SK-N-SH (cell line): ENCODE results near the gene MPIG6B. TPM values are rescaled to one million over a fixed set of nuclear protein-coding genes. Genes with fewer than 3 reads are reported as not detected.

ENCODE experiments used
- CTCF ChIA-PET: fragments of 300-600, 350-600 bp; formaldehyde crosslinking; extraction: SDS; loops from one replicate; lab custom pipeline; 2021; lab: Yijun Ruan, JAX
- POLR2A ChIA-PET: fragments of 350-600 bp; sonication (Branson Sonifier 250); formaldehyde crosslinking; extraction: SDS; loops from one replicate; lab custom pipeline; 2020; ENCODE audit warnings: antibody characterized with exemption, inconsistent platforms; lab: Yijun Ruan, JAX
- DNase-seq: peaks from one replicate; pipeline ENCODE4 v3.0.0; 2012
- H2AFZ ChIP-seq: fragments of 200-600 bp; sonication (generic); 2 replicates; pipeline ENCODE4 v1.8.1; 2016; ENCODE audit warnings: antibody characterized with exemption, mild to moderate bottlenecking, low read depth
- H3F3A ChIP-seq: fragments of 200-600 bp; sonication (generic); replicated peaks from 2 replicates; pipeline ENCODE3; 2016; ENCODE audit warnings: antibody characterized with exemption, mild to moderate bottlenecking; ENCODE audit not compliant: insufficient read depth
- H3K27ac ChIP-seq, 2 experiments: fragments of 200-500 bp in 1 of 2; fragments of 200-600 bp in 1 of 2; sonication (Bioruptor generic) in 1 of 2; sonication (generic), shearing (Covaris generic) in 1 of 2; 2 replicates each; pipeline versions ENCODE4 v1.5.1 to v1.6.1; 2014 to 2016; ENCODE audit warnings: low read depth in 2 of 2, inconsistent platforms in 1 of 2, low read length in 1 of 2, mild to moderate bottlenecking in 1 of 2, mixed read lengths in 1 of 2
- H3K27me3 ChIP-seq: fragments of 200-600 bp; sonication (generic), shearing (Covaris generic); 2 replicates; pipeline ENCODE4 v1.6.1; 2016; ENCODE audit warnings: mixed run types; ENCODE audit not compliant: insufficient read depth
- H3K36me3 ChIP-seq, 2 experiments: fragments of 200-500 bp in 1 of 2; fragments of 200-600 bp in 1 of 2; sonication (Bioruptor generic) in 1 of 2; sonication (generic) in 1 of 2; replicated peaks in 1 of 2; 2 replicates each; pipeline versions ENCODE3 to v1.5.1; 2014 to 2016; ENCODE audit warnings: low read length in 1 of 2, mild to moderate bottlenecking in 1 of 2; ENCODE audit not compliant: insufficient read depth in 2 of 2, control insufficient read depth in 1 of 2
- H3K4me1 ChIP-seq, 2 experiments: fragments of 200-500 bp in 1 of 2; fragments of 200-600 bp in 1 of 2; sonication (Bioruptor generic) in 1 of 2; sonication (generic), shearing (Covaris generic) in 1 of 2; 2 replicates each; pipeline versions ENCODE4 v1.5.1 to v1.6.1; 2014 to 2016; ENCODE audit warnings: low read depth in 1 of 2, low read length in 1 of 2, mixed run types in 1 of 2; ENCODE audit not compliant: insufficient read depth in 2 of 2, control insufficient read depth in 1 of 2
- H3K4me2 ChIP-seq: fragments of 200-600 bp; sonication (generic), shearing (Covaris generic); 2 replicates; pipeline ENCODE4 v1.6.1; 2017; ENCODE audit warnings: mixed run types
- H3K4me3 ChIP-seq, 2 experiments: fragments of 200-500 bp in 1 of 2; fragments of 200-600 bp in 1 of 2; sonication (Bioruptor generic) in 1 of 2; sonication (generic), shearing (Covaris generic) in 1 of 2; 2 replicates each; pipeline versions ENCODE4 v1.5.1 to v1.8.1; 2014 to 2016; ENCODE audit warnings: low read depth in 2 of 2, inconsistent platforms in 1 of 2, low read length in 1 of 2, mild to moderate bottlenecking in 1 of 2, mixed read lengths in 1 of 2, moderate library complexity in 1 of 2
- H3K79me2 ChIP-seq: fragments of 200-600 bp; sonication (generic); 2 replicates; pipeline ENCODE4 v1.8.1; 2017; ENCODE audit warnings: mild to moderate bottlenecking; ENCODE audit not compliant: insufficient read depth
- H3K9ac ChIP-seq: fragments of 200-600 bp; sonication (generic); 2 replicates; pipeline ENCODE4 v1.6.1; 2017; ENCODE audit warnings: mixed run types
- H3K9me2 ChIP-seq: fragments of 200-600 bp; sonication (generic); 2 replicates; pipeline ENCODE4 v1.6.1; 2017; ENCODE audit warnings: mixed run types
- H3K9me3 ChIP-seq: fragments of 200-600 bp; sonication (generic); 2 replicates; pipeline ENCODE4 v1.6.1; 2017; ENCODE audit warnings: mixed run types, mild to moderate bottlenecking, moderate library complexity
- H4K20me1 ChIP-seq: fragments of 200-600 bp; sonication (generic); 2 replicates; pipeline ENCODE4 v1.6.1; 2017; ENCODE audit warnings: mild to moderate bottlenecking, mixed run types; ENCODE audit not compliant: insufficient read depth
- CHD2 ChIP-seq: fragments of 150-350 bp; IDR thresholded peaks from 2 replicates; pipeline ENCODE4 v1.6.1; 2018; ENCODE audit warnings: low read length; ENCODE audit not compliant: partially characterized antibody
- FOXJ3 ChIP-seq: sonication (generic); formaldehyde crosslinking; IDR thresholded peaks from 2 replicates; pipeline ENCODE4 v1.5.1; 2020; ENCODE audit warnings: mild to moderate bottlenecking, missing genetic modification reagents
- NFIC ChIP-seq: IDR thresholded peaks from 2 replicates; pipeline ENCODE4 v1.4.0; 2012; ENCODE audit warnings: borderline replicate concordance
- POLR2AphosphoS5 ChIP-seq: IDR thresholded peaks from 2 replicates; pipeline ENCODE4 v1.6.1; 2012; ENCODE audit warnings: low read depth, low read length
- RAD21 ChIP-seq: IDR thresholded peaks from 2 replicates; pipeline ENCODE4 v1.6.1; 2012; ENCODE audit warnings: mild to moderate bottlenecking, low read length
- REST ChIP-seq: IDR thresholded peaks from 2 replicates; pipeline ENCODE4 v1.6.1; 2012; ENCODE audit warnings: mild to moderate bottlenecking, low read depth, low read length, moderate library complexity
- SMC3 ChIP-seq: IDR thresholded peaks from 2 replicates; pipeline ENCODE4 v1.6.1; 2012; ENCODE audit warnings: low read depth, low read length, improper control_type of control experiment
- TEAD4 ChIP-seq: IDR thresholded peaks from 2 replicates; pipeline ENCODE4 v1.4.0; 2012; ENCODE audit warnings: mild to moderate bottlenecking, borderline replicate concordance; ENCODE audit not compliant: insufficient read depth
- WGBS: methylation state at CpG from one replicate; pipeline ENCODE4 v1.1.6; 2017; ENCODE audit warnings: low lambda C conversion rate; 5-methylcytosine and 5-hydroxymethylcytosine counted together
- polyA plus RNA-seq, 3 experiments: library from polyadenylated mRNA; depleted of rRNA; stranded (reverse); fragments of >200 nt; gene quantifications; 2 replicates each; pipeline ENCODE4 v1.2.3, GENCODE V29; 2012
- TF ChIP-seq, protein P1 (sequence below): IDR thresholded peaks from 2 replicates; pipeline ENCODE4; 2012
- TF ChIP-seq, protein P2 (sequence below): fragments of 200-600 bp; sonication (generic); IDR thresholded peaks from 2 replicates; pipeline ENCODE4 v1.6.1; 2017; ENCODE audit warnings: antibody characterized with exemption, mild to moderate bottlenecking, moderate library complexity

MPIG6B gene
- polyA plus RNA-seq, 1 of the 3 experiments (the other 2 are of a cell fraction), result not detected

DNA sequence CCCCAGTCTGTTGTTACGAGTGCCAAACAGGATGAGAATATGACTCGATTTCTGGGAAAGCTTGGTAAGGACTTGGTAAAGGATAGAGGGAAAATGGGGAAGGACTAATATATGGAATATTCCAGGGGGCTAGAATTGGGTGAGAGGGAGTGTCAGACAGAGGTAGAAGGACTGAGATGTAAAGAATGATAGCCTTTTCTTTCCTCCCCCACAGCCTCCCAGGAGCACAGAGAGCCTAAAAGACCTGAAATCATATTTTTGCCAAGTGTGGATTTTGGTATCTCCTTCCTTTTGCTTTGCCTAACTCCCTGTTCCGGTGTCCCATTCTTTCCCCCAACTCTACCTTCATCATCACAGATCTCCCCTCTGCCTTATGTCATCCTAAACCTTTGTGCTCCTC lies 19.7 kb downstream of the MPIG6B start:
- H3K9me2 ChIP-seq, result no peaks in the 10 kb centered on the region
- TF ChIP-seq TEAD4 (no peak), POLR2AphosphoS5 (no peak)
- TF ChIP-seq, protein P1, sequence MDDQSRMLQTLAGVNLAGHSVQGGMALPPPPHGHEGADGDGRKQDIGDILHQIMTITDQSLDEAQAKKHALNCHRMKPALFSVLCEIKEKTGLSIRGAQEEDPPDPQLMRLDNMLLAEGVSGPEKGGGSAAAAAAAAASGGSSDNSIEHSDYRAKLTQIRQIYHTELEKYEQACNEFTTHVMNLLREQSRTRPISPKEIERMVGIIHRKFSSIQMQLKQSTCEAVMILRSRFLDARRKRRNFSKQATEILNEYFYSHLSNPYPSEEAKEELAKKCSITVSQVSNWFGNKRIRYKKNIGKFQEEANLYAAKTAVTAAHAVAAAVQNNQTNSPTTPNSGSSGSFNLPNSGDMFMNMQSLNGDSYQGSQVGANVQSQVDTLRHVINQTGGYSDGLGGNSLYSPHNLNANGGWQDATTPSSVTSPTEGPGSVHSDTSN, result no peak
- no peak overlapping the region for H3K27ac ChIP-seq
- no peak overlapping the region for H2AFZ ChIP-seq
- no peaks in the 10 kb centered on the region for H3K27me3 ChIP-seq
- H3K36me3 ChIP-seq, result peaks cover 6 to 7% of the 10 kb centered on the region in 2 experiments
- H3K4me1 ChIP-seq, result peaks cover 7 to 11% of the 10 kb centered on the region in 2 experiments; a peak in 2 of 4 replicates
- H4K20me1 ChIP-seq, result no peaks in the 10 kb centered on the region
- no peaks in the 10 kb centered on the region for H3K9me3 ChIP-seq
- H3K79me2 ChIP-seq, result peaks cover 13% of the 10 kb centered on the region
- H3K9ac ChIP-seq, result no peak overlapping the region
- peaks cover 13% of the 10 kb centered on the region for H3F3A ChIP-seq
- ChIA-PET POLR2A (no interaction called here), CTCF (no interaction called here)
- WGBS, result 94% methylated on average over 3 of the region's 3 CpGs
- DNase-seq, result no peak
- H3K4me2 ChIP-seq, result no peak overlapping the region
- no peak overlapping the region for H3K4me3 ChIP-seq

DNA sequence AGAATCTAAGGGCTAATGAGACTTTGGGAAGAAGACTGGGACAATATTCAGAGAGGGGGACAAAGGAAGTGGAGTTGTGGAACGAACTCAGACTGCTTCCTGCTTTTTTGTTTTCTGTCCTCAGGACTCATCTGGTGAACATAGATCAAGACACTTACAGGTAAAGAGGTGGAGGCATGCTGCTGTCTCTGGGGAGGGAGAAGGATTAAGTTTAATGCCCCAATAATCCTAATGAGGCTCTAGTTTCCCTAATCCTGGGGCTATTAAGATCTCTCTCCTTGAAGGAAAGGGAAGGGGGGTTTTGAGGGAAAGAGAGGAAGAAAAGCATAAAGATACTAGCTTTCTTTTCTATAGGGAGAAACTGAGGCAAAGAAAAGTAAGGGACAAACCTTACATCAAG lies 21.2 kb downstream of the MPIG6B start:
- POLR2A ChIA-PET, result no interaction called here
- CTCF ChIA-PET, result interaction anchor here (1.2 kb wide), 1 partner anchor 198 kb away, joined by 3 read pairs; the partner anchor contains the start of gene ATP6V1G2
- TF ChIP-seq, protein P2, sequence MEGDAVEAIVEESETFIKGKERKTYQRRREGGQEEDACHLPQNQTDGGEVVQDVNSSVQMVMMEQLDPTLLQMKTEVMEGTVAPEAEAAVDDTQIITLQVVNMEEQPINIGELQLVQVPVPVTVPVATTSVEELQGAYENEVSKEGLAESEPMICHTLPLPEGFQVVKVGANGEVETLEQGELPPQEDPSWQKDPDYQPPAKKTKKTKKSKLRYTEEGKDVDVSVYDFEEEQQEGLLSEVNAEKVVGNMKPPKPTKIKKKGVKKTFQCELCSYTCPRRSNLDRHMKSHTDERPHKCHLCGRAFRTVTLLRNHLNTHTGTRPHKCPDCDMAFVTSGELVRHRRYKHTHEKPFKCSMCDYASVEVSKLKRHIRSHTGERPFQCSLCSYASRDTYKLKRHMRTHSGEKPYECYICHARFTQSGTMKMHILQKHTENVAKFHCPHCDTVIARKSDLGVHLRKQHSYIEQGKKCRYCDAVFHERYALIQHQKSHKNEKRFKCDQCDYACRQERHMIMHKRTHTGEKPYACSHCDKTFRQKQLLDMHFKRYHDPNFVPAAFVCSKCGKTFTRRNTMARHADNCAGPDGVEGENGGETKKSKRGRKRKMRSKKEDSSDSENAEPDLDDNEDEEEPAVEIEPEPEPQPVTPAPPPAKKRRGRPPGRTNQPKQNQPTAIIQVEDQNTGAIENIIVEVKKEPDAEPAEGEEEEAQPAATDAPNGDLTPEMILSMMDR, result no peak
- no peak for TF ChIP-seq RAD21
- no peak for TF ChIP-seq REST
- no peak for TF ChIP-seq SMC3
- no peak for TF ChIP-seq FOXJ3
- TF ChIP-seq NFIC, result no peak
- TF ChIP-seq CHD2, result no peak
- TF ChIP-seq, all 33 proteins: peak for 0
- Histone ChIP-seq H2AFZ (no peak overlapping the region), H3K4me1 (no peaks in the 10 kb centered on the region; a peak in 1 of 4 replicates), H3K27ac (no peak overlapping the region), H3K79me2 (peaks cover 13% of the 10 kb centered on the region), H3F3A (peaks cover 3% of the 10 kb centered on the region), H4K20me1 (no peaks in the 10 kb centered on the region), H3K27me3 (no peaks in the 10 kb centered on the region), H3K4me3 (no peak overlapping the region), H3K36me3 (peaks cover 6 to 13% of the 10 kb centered on the region in 2 experiments), H3K9me3 (no peaks in the 10 kb centered on the region), H3K9me2 (no peaks in the 10 kb centered on the region), H3K9ac (no peak overlapping the region), H3K4me2 (no peak overlapping the region)
- 90% methylated on average over 1 of the region's 1 CpG for WGBS
- DNase-seq, result no peak
